ENCODE measurements around the gene KIF26B. TPM values are rescaled to one million over a fixed set of nuclear protein-coding genes. Genes with fewer than 3 reads are reported as not detected.

Gene KIF26B
- total RNA-seq, 4 donors from 2014 or later: 0.20 to 0.79 (median 0.41) TPM; not detected in 1

- H3K27me3 ChIP-seq: peaks cover 43% of the 10 kb centered on the region
- intact Hi-C loops (cut with DNase I; ENCODE audit: low total_unique reads) (no loop called here), in situ Hi-C loops (cut with MboI; ENCODE audit: low pct_ligation_motif_present in 1 of 4, low pct_unique_long_range_greater_than_20kb in 1 of 4, low sequenced_read_pairs in 3 of 4) (no loop called here)
- H3K27ac ChIP-seq: no peak overlapping the region
- no peaks in the 10 kb centered on the region for H3K4me1 ChIP-seq
- WGBS, 2 donors (ENCODE audit: low coverage in 1 of 2): 75 to 77% methylated on average over 1 to 2 of the region's 2 CpGs
- H3K4me3 ChIP-seq: no peak overlapping the region
- TF ChIP-seq, protein P1, sequence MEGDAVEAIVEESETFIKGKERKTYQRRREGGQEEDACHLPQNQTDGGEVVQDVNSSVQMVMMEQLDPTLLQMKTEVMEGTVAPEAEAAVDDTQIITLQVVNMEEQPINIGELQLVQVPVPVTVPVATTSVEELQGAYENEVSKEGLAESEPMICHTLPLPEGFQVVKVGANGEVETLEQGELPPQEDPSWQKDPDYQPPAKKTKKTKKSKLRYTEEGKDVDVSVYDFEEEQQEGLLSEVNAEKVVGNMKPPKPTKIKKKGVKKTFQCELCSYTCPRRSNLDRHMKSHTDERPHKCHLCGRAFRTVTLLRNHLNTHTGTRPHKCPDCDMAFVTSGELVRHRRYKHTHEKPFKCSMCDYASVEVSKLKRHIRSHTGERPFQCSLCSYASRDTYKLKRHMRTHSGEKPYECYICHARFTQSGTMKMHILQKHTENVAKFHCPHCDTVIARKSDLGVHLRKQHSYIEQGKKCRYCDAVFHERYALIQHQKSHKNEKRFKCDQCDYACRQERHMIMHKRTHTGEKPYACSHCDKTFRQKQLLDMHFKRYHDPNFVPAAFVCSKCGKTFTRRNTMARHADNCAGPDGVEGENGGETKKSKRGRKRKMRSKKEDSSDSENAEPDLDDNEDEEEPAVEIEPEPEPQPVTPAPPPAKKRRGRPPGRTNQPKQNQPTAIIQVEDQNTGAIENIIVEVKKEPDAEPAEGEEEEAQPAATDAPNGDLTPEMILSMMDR (IDR thresholded peaks at IDR 0.05): no peak
- TF ChIP-seq EP300 (IDR thresholded peaks at IDR 0.05; ENCODE audit: low read depth) (no peak), POLR2A (IDR thresholded peaks at IDR 0.05) (no peak), POLR2AphosphoS5 (IDR thresholded peaks at IDR 0.05) (no peak)
- no peak for DNase-seq
- H3K9me3 ChIP-seq: no peaks in the 10 kb centered on the region
- H3K36me3 ChIP-seq: no peaks in the 10 kb centered on the region
These were observed 253.2 kb downstream of the KIF26B start for GRCh38 chr1:245407983-245408382.

DNA sequence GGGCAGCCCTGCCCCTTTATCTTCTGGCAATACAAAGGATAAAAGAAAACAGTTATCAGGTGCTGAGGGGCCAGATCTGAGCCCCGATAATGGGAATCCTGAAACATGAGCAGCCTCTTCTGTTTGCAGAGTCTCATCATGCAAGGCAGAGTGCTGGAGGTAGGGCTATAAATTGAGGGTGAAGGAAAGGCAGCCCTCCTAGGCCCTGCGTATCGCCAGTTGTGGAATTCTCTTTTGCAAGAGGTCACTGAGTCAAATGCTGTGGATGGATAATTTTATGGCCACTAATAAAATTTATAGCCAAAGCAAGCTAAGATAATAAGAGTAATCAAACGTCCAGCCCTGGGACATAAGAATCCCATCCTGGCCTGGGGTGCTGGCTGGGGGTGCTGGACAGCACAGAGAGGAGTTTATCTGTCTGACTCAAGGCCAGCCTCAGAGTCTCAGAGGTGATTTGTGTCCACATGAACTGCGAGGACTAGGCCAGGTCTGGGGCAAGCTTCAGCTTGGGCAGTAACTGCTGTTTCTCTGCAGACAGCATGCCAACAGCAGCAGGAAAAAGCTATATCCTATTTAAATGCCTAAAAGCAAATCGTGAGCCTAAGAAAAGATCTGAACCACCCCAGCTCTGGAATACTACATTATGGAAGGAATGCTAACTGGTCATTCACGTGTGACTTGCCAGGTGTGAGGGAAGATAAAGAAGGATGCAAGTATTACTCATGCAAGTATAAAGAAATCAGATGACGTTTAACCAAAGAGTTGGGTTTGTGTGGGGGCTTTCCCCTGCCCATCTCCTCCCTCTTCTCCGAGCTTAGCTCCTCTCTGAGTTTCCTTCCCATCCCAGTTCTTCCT lies 254.8 kb downstream of the KIF26B start:
- Histone ChIP-seq H3K27ac (no peak overlapping the region), H3K4me3 (no peak overlapping the region), H3K36me3 (no peaks in the 10 kb centered on the region), H3K27me3 (peaks cover 28% of the 10 kb centered on the region), H3K9me3 (no peaks in the 10 kb centered on the region), H3K4me1 (no peaks in the 10 kb centered on the region)
- in situ Hi-C loops (cut with MboI; ENCODE audit: low pct_ligation_motif_present in 1 of 4, low pct_unique_long_range_greater_than_20kb in 1 of 4, low sequenced_read_pairs in 3 of 4): no loop called here
- intact Hi-C loops (cut with DNase I; ENCODE audit: low total_unique reads): no loop called here
- no peak for DNase-seq
- TF ChIP-seq, protein P1 (IDR thresholded peaks at IDR 0.05): no peak
- TF ChIP-seq EP300 (IDR thresholded peaks at IDR 0.05; ENCODE audit: low read depth) (no peak), POLR2A (IDR thresholded peaks at IDR 0.05) (no peak), POLR2AphosphoS5 (IDR thresholded peaks at IDR 0.05) (no peak)
- 50 to 52% methylated on average over 5 to 9 of the region's 9 CpGs for WGBS, 2 donors (ENCODE audit: low coverage in 1 of 2)

DNA sequence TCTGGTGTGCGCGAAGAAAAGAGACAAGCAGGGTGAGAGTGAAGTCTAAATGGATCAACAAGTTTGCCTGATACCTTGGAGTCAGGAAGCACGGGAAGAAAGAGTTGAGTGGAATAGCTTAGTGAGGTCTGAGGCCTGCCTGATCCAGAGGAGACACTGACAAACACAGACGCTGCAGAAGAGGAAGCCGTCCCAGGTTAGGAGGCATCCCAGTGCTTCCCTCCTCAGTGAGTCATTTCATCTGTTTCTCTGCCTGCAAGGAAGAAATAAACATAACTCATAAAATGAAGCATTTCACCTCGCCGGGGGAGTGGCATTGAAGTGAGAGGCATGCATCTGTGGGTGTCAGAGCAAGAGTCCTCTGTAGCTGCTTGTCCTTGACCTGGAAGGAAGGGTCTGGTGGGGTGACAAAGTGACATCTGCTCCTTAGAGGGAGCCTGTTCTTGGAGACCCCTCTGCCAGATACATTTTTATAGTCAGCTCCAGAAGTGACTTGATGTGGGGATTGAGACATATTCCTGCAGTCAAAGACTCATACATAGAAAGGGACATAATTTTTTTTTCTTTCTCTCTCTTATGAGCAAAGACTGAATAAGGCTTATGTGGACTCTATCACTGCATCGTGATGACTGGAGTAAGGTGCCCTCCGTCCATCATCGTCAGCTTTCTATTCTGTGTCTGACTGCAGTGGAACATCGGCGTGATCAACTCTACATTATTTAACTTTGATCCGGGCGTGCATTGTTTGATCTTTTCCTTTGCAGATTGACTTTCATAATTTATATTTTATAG lies 256.7 kb downstream of the KIF26B start:
- H3K4me1 ChIP-seq: no peaks in the 10 kb centered on the region
- no peak for TF ChIP-seq EP300 (IDR thresholded peaks at IDR 0.05; ENCODE audit: low read depth)
- TF ChIP-seq POLR2A (IDR thresholded peaks at IDR 0.05): no peak
- TF ChIP-seq POLR2AphosphoS5 (IDR thresholded peaks at IDR 0.05): no peak
- TF ChIP-seq, protein P1 (IDR thresholded peaks at IDR 0.05): no peak
- no peak for DNase-seq
- WGBS, 2 donors (ENCODE audit: low coverage in 1 of 2): 60 to 77% methylated on average over 4 to 14 of the region's 14 CpGs
- no peaks in the 10 kb centered on the region for H3K36me3 ChIP-seq
- H3K4me3 ChIP-seq: no peak overlapping the region
- H3K9me3 ChIP-seq: no peaks in the 10 kb centered on the region
- H3K27me3 ChIP-seq: peaks cover 9% of the 10 kb centered on the region
- intact Hi-C loops (cut with DNase I; ENCODE audit: low total_unique reads): no loop called here
- in situ Hi-C loops (cut with MboI; ENCODE audit: low pct_ligation_motif_present in 1 of 4, low pct_unique_long_range_greater_than_20kb in 1 of 4, low sequenced_read_pairs in 3 of 4): no loop called here
- no peak overlapping the region for H3K27ac ChIP-seq

- TF ChIP-seq POLR2A (IDR thresholded peaks at IDR 0.05) (no peak), POLR2AphosphoS5 (IDR thresholded peaks at IDR 0.05) (no peak), EP300 (IDR thresholded peaks at IDR 0.05; ENCODE audit: low read depth) (no peak)
- TF ChIP-seq, protein P1 (IDR thresholded peaks at IDR 0.05): no peak
- in situ Hi-C loops (cut with MboI; ENCODE audit: low pct_ligation_motif_present in 1 of 4, low pct_unique_long_range_greater_than_20kb in 1 of 4, low sequenced_read_pairs in 3 of 4): no loop called here
- Histone ChIP-seq H3K4me1 (no peaks in the 10 kb centered on the region), H3K9me3 (no peaks in the 10 kb centered on the region), H3K4me3 (no peak overlapping the region), H3K27ac (no peak overlapping the region), H3K27me3 (peaks cover 2% of the 10 kb centered on the region), H3K36me3 (no peaks in the 10 kb centered on the region)
- DNase-seq: no peak
- WGBS, 2 donors (ENCODE audit: low coverage in 1 of 2): 49 to 56% methylated on average over 5 of the region's 5 CpGs
- intact Hi-C loops (cut with DNase I; ENCODE audit: low total_unique reads): no loop called here
These were observed 257.5 kb downstream of the KIF26B start for GRCh38 chr1:245412306-245412705.

Measured in transverse colon (tissue), 4 donors.